OCI-LY3 (cell line): ENCODE measurements around the gene DPYSL3.

Experiments used
- H2AFZ ChIP-seq: fragments of 200-600, 300-600 bp; shearing (Covaris generic); 2 replicates; pipeline ENCODE4 v1.6.0; 2014; ENCODE audit warnings: antibody characterized with exemption, low read depth, low read length
- H3K27ac ChIP-seq: fragments of 200-600, 300-600 bp; sonication (generic); 2 replicates; pipeline ENCODE4 v1.5.1; 2014; ENCODE audit warnings: mild to moderate bottlenecking, low read length, moderate library complexity, mixed read lengths
- H3K27me3 ChIP-seq: fragments of 200-600, 300-600 bp; sonication (generic); 2 replicates; pipeline ENCODE4 v1.6.1; 2014; ENCODE audit warnings: low read depth, low read length, mixed read lengths
- H3K36me3 ChIP-seq: fragments of 200-600, 300-600 bp; sonication (generic); replicated peaks from 2 replicates; pipeline ENCODE3; 2014; ENCODE audit warnings: low read depth, low read length, mixed read lengths
- H3K4me1 ChIP-seq: fragments of 300-600, 200-600 bp; sonication (generic); 2 replicates; pipeline ENCODE4 v1.6.1; 2014; ENCODE audit warnings: low read length, mixed read lengths
- H3K4me2 ChIP-seq: fragments of 200-600, 300-600 bp; sonication (generic); 2 replicates; pipeline ENCODE4 v1.6.1; 2014; ENCODE audit warnings: low read length, mixed read lengths
- H3K4me3 ChIP-seq: fragments of 300-600, 200-600 bp; sonication (generic); 2 replicates; pipeline ENCODE4 v1.5.1; 2014; ENCODE audit warnings: antibody characterized with exemption, mild to moderate bottlenecking, low read length, moderate library complexity
- H3K79me2 ChIP-seq: fragments of 300-600, 200-600 bp; shearing (Covaris generic); 2 replicates; pipeline ENCODE4 v1.6.1; 2014; ENCODE audit warnings: mild to moderate bottlenecking, low read length, mixed read lengths
- H3K9ac ChIP-seq: fragments of 300-600, 200-600 bp; shearing (Covaris generic); 2 replicates; pipeline ENCODE4 v1.6.0; 2014; ENCODE audit warnings: mild to moderate bottlenecking, low read length, moderate library complexity
- H3K9me3 ChIP-seq: fragments of 200-600, 300-600 bp; shearing (Covaris generic); 2 replicates; pipeline ENCODE4 v1.6.1; 2014; ENCODE audit warnings: low read length, mixed read lengths; ENCODE audit not compliant: insufficient read depth
- H4K20me1 ChIP-seq: fragments of 200-600, 300-600 bp; sonication (generic); 2 replicates; pipeline ENCODE4 v1.6.1; 2016; ENCODE audit warnings: low read length, mixed read lengths; ENCODE audit not compliant: insufficient read depth
- EZH2phosphoT487 ChIP-seq: fragments of 200-600 bp; shearing (Covaris generic); IDR thresholded peaks from 2 replicates; pipeline ENCODE4 v1.6.1; 2018; ENCODE audit warnings: antibody characterized with exemption, mixed run types, low read depth
- TF ChIP-seq, protein P1 (sequence below): fragments of 200-600, 300-600 bp; sonication (generic); IDR thresholded peaks from 2 replicates; pipeline ENCODE4 v1.5.1; 2014; ENCODE audit warnings: antibody characterized with exemption, low read length, low read depth

Gene DPYSL3

DNA sequence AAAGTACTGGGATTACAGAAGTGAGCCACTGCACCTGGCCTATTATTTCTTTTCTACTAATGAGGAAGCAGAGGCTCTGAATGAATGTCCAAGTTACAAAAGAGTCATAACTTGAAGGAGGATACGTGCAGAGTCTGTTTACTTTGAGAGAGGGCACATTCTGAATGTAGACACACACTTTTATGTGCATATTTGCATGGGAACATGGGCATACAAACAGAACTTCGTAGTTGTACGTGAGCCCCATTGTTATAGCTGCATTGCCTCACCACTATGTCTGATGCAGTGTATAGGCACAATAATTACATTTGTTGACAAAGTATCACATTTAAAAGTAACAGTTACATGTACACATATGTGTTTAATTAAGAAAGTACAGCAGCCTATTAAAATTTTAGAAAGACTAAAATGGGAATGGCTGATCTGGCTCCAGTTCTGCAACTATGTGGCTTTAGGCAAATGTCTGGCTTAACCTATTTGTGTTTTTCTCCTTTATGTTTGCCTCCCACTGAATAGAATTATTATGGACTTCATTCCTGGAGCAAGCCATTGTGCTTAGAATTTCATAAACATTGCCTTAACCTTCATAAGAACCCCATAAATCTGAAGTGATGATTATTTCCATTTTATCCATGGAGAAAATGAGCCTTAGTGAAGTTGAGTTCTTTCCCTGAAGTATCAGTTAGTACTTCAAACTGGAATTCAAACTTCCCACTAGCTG lies 3.0 kb upstream of the DPYSL3 start:
- TF ChIP-seq EZH2phosphoT487, result no peak
- TF ChIP-seq, protein P1, sequence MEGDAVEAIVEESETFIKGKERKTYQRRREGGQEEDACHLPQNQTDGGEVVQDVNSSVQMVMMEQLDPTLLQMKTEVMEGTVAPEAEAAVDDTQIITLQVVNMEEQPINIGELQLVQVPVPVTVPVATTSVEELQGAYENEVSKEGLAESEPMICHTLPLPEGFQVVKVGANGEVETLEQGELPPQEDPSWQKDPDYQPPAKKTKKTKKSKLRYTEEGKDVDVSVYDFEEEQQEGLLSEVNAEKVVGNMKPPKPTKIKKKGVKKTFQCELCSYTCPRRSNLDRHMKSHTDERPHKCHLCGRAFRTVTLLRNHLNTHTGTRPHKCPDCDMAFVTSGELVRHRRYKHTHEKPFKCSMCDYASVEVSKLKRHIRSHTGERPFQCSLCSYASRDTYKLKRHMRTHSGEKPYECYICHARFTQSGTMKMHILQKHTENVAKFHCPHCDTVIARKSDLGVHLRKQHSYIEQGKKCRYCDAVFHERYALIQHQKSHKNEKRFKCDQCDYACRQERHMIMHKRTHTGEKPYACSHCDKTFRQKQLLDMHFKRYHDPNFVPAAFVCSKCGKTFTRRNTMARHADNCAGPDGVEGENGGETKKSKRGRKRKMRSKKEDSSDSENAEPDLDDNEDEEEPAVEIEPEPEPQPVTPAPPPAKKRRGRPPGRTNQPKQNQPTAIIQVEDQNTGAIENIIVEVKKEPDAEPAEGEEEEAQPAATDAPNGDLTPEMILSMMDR, result no peak
- Histone ChIP-seq H4K20me1 (no peaks in the 10 kb centered on the region), H3K36me3 (no peaks in the 10 kb centered on the region), H3K4me3 (no peak overlapping the region), H3K79me2 (no peaks in the 10 kb centered on the region), H2AFZ (no peak overlapping the region), H3K4me1 (no peaks in the 10 kb centered on the region), H3K27ac (no peak overlapping the region), H3K27me3 (no peaks in the 10 kb centered on the region), H3K9ac (no peak overlapping the region), H3K9me3 (no peaks in the 10 kb centered on the region), H3K4me2 (no peak overlapping the region)

DNA sequence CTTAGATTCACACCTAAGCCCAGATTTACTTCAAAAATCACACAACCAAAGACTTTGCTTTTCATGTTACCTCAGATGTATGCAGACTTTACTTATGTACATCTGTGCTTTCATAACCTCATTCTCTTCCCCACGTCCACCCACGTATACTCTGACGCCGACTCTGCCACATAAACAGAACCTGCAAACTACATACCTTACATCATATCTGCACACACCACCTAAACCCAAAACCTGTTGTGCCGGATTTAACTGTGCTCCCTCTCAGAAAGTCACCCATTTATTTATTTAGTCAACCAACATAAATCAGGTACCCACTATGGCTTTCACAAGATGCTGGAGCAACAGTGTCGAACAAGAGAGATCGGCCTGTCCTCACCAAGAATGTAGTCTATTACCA lies 1.0 kb upstream of the DPYSL3 start:
- H3K4me3 ChIP-seq, result no peak overlapping the region
- H3K4me1 ChIP-seq, result no peaks in the 10 kb centered on the region
- H3K79me2 ChIP-seq, result no peaks in the 10 kb centered on the region
- no peak overlapping the region for H2AFZ ChIP-seq
- H3K9me3 ChIP-seq, result no peaks in the 10 kb centered on the region
- no peak for TF ChIP-seq EZH2phosphoT487
- TF ChIP-seq, protein P1, result no peak
- H3K9ac ChIP-seq, result no peak overlapping the region
- H3K27me3 ChIP-seq, result no peaks in the 10 kb centered on the region
- no peaks in the 10 kb centered on the region for H3K36me3 ChIP-seq
- H3K27ac ChIP-seq, result no peak overlapping the region
- no peaks in the 10 kb centered on the region for H4K20me1 ChIP-seq
- H3K4me2 ChIP-seq, result no peak overlapping the region

DNA sequence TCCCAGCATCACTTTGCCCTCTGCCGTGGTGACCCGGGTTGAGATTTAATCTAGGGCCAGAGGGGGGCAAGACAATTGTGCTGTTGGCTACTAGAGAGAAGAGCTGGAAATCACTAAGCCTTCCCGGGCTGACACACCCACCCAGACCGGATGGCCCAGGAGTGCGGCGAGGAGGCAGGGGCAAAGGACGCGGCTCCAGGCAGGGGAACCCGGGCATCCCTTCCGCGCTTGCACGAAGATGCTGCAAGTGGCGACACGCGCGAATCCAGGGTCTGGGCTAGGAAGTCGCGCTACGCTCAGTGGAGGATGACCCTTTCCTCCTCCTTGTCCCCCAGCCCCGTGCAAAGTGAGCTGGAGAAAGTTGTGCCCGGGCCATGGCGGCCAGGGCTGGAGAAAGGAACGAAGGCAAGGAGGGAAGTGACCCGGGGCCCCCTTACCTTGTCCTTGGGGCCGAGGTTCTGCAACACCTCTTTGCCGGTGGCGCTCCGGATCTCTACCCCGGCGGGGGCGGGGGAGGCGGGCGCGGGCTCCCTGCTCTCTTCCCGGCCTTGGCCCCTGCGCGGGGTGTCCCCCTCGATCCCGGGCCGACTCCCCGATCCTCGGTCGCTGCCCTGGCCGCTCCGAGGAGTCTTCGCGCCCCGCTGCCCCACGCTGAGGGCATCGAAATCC lies 693 bp downstream of the DPYSL3 start:
- Histone ChIP-seq H3K79me2 (no peaks in the 10 kb centered on the region), H3K4me1 (no peaks in the 10 kb centered on the region), H2AFZ (no peak overlapping the region), H3K4me2 (no peak overlapping the region), H3K4me3 (no peak overlapping the region), H3K27ac (no peak overlapping the region), H3K9me3 (no peaks in the 10 kb centered on the region), H4K20me1 (no peaks in the 10 kb centered on the region), H3K36me3 (no peaks in the 10 kb centered on the region), H3K9ac (no peak overlapping the region), H3K27me3 (no peaks in the 10 kb centered on the region)
- TF ChIP-seq, protein P1, result no peak
- TF ChIP-seq EZH2phosphoT487, result no peak

DNA sequence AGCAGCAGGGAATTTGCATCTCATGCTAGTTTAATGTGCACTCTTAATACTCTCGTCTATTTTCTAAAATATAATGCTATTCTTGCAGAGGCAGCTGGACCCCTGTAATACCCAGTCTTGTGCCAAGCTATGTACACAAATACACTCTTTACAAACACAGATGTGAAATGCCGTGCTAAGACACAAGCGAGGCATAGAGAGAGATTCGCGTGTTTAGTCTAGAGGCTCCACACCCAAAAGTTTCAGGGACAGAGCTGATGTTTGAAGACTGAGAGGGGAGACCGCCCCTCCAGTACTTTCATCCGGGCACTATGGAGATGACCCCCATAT lies 1.2 kb downstream of the DPYSL3 start:
- H3K4me3 ChIP-seq, result no peak overlapping the region
- no peaks in the 10 kb centered on the region for H3K79me2 ChIP-seq
- H3K36me3 ChIP-seq, result no peaks in the 10 kb centered on the region
- no peaks in the 10 kb centered on the region for H3K9me3 ChIP-seq
- H2AFZ ChIP-seq, result no peak overlapping the region
- H3K27me3 ChIP-seq, result no peaks in the 10 kb centered on the region
- no peak overlapping the region for H3K4me2 ChIP-seq
- TF ChIP-seq EZH2phosphoT487, result no peak
- TF ChIP-seq, protein P1, result no peak
- no peaks in the 10 kb centered on the region for H3K4me1 ChIP-seq
- no peak overlapping the region for H3K9ac ChIP-seq
- H3K27ac ChIP-seq, result no peak overlapping the region
- H4K20me1 ChIP-seq, result no peaks in the 10 kb centered on the region
